NCI-H524 treated with DMSO at 0.1 percent for 48 hours (cell line): ENCODE data around the gene UQCR10.
"Not testable (repeated sequence)": the region's sequence is repeated elsewhere in the genome, so short reads cannot be mapped to it uniquely, and the experiment has no call there.

ENCODE experiments used
- DNase-seq: peaks from one replicate; lab custom pipeline; 2025; lab: John Stamatoyannopoulos, UW

UQCR10 gene

GRCh38 chr22:29737251-29738117 lies 29.7 kb upstream of the UQCR10 start:
- DNase-seq = no peak

GRCh38 chr22:29738118-29738815 lies 28.9 kb upstream of the UQCR10 start:
- DNase-seq = no peak

DNA sequence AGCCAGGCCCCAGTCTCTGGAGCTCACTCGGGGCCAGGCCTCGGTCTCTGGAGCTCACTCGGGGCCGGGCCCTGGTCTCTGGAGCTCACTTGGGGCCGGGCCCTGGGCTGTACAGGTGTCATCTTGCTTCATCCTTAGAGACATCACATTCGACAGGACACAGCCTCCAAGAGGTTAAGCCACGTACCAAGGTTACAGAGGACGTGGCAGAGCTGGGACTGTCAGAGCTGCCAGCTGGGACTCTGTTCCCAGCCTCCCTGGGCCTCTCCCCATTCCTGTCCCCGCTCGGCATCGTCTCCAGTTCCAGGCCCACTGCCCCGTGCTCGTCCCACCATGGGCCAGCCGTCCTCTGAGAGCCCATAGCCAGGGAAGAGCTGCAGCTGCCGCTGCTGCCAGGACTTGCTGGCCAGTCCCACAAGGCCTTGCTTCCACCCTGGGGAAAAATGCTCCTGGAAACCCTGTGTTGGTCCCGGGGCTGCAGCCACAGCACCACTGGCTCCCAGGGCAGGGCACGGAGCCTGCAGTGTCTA lies 27.8 kb upstream of the UQCR10 start:
- no peak for DNase-seq

DNA sequence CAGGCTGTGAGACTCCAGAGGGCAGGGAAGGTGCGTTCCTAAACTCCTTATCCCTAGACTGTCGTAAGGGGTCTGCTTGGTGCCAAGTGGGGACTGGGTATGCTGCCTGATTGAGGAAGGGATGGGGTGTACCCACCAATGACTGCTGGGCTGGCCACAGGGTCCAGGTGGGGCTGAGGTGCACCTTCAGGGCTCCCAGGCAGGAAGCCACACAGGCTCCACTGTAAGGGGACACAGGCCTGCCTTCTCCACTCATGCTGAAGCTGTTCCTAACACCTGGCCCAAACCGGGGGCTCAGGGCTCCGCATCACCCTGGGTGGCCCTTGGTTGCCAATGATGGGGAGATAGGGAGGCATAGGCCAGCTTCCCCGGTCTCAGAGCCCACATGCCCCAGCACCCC lies 27.0 kb upstream of the UQCR10 start:
- no peak for DNase-seq

- DNase-seq = no peak
These were observed 25.2 kb upstream of the UQCR10 start for GRCh38 chr22:29741926-29742325.

DNA sequence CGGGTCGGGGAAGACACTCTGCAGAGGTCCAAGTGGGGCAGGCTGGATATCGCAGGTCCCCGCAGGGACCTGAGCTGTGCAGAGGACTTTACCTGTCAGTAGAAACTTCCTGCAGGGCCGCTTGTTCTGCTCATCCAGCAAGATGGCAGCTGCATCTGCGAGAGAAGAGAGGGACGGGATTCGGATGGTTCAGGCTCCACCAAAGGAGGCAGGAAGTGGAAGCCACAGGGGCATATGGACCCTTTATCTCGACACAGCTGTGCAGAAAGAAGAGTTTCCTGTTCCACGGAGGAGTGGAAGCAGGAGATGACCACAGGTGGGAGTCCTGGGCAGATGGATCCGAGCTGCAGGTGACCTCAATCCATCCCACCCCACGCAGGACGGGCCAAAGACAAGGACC lies 24.8 kb upstream of the UQCR10 start:
- no peak for DNase-seq

DNA sequence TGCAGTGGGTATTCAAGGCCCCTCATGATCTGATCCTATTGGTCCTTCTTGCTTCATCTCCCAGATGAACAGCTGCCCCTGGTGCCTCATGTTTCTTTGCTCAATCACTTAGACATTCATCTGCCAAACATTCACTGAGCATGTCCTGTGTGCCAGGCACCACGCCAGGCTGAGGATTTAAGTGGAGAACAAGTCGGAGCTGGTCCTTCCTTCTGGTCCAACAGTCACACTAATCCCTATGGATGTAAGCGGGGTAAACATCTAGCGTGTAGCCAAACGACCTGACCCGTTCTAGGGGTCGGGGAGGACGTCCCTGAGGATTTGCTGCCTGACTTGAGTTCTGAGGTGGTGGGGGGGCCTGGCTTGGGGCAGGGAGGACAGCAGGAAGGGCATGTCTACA lies 22.3 kb upstream of the UQCR10 start:
- DNase-seq = peak; percentile 92

DNA sequence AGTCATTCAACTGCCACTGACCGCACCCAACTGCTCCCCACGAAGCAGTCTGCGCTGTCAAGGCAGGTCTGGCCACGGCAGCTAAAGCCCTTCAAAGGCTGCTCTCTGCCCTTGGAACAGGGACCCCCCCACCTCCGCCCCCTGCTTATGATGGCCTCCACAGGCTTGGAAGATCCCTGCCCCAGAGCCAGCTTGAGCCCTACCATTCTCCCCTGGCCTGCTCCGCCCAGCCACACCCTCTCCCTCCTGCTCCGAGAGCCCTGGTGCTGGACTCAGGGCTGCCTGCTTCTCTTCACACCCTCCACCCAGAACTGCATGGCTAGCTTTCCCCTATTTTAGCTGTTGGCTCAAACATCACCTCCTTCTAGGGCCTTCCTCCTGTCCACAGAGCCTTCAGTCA lies 19.3 kb upstream of the UQCR10 start:
- no peak for DNase-seq

GRCh38 chr22:29748248-29748893 lies 18.8 kb upstream of the UQCR10 start:
- DNase-seq = no peak

DNA sequence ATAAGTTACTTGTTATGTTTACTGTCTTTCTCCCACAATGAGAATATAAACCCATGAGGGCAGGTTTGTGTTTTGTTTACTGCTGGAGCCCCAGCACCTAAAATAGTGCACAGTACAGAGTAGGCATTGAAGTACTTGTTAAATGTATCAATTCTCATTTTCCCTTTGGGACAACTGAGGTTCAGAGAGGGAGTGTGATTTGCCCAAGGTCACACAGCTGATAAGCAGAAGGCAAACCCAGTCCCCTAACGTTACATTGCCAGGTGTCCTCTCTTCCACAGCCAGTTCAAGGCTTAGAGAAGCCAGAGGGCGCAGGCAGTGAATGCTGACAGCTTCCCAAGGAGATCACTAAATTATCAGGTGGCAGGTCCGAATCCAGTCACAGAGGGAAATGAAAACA lies 17.1 kb upstream of the UQCR10 start:
- no peak for DNase-seq

DNA sequence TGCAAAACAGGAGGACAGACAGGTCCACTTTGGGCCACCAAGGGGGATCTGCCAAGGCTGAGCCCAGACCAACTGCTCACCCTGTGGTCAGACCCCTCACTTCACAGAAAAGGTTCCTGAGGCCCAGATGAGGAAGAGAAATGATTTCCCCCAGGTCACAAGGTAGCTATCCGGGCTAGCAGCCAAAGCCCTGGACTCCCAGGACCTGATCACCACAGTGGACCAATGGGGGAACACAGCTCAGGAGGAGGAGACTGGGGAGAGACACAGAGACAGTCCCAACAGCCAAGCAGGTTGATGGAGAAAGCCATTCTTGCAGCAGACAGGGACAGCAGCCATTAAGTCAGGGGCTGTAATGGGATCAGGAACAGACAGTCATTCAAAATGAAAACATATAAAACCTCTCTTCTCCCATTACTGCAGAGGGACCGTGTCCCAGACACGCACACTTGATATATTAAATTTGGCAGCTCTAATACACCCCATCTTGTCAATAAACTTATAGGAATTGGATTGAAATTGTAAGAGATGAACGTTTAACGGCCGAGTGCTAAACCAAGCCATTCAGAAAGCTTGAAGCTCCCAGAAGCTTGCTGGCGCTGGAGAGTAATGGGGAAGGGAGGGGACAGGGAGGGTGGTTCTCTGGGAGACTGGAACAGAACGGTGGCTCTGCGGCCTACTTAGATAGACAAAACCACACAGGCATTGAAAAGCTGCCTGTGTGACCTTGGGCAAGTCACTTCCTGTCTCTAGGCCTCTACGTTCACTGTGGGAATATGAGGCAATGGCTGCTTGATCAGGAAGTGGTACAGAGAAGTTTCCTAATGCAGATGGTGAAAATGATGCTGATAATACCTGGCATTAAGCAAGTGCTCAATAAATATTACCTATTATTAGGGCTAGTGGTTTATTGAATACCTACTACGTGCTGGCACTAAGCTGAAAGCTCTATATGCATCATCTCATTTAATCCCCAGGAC lies 16.3 kb upstream of the UQCR10 start:
- DNase-seq = no peak

- DNase-seq = no peak
These were observed 15.5 kb upstream of the UQCR10 start for GRCh38 chr22:29751669-29752068.

DNA sequence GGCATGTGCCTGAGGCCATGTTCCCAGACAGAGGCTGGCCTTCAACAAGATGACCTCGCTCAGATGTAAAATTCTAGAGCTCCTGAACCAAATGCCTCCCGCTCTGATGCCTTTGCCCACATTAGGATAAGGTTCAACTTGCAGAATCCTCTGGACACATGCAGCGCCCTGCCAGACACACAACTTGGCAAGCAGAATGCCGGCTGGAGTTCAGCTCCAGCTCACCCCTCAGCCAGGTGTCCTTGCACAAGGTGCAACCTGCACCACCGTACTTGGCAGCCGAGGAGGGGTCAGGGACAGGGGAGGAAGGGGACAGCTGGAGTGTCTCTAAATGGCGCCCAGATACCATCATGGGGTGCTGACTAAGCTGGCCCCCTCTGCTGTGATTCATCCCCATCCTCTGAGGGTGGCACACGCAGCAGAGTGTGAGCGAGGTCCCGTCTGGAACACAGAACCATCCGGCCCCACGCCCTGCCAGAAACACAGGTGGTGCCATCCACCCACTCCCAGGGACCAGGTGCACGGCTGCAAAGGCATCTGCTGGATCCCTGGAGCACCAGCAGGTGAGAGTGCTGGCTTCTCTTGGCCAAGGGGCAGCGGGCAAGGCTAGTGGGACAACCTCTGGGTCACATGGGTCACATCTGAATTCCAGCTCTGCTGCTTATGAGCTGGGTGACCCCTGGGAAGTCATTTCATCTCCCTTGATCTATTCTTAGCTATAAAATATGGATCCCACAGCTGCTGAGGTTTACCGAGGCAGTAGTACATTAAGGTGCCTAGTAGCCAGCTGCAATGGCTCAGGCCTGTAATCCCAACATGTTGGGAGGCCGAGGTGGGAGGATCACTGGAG lies 13.1 kb upstream of the UQCR10 start:
- no peak for DNase-seq

DNA sequence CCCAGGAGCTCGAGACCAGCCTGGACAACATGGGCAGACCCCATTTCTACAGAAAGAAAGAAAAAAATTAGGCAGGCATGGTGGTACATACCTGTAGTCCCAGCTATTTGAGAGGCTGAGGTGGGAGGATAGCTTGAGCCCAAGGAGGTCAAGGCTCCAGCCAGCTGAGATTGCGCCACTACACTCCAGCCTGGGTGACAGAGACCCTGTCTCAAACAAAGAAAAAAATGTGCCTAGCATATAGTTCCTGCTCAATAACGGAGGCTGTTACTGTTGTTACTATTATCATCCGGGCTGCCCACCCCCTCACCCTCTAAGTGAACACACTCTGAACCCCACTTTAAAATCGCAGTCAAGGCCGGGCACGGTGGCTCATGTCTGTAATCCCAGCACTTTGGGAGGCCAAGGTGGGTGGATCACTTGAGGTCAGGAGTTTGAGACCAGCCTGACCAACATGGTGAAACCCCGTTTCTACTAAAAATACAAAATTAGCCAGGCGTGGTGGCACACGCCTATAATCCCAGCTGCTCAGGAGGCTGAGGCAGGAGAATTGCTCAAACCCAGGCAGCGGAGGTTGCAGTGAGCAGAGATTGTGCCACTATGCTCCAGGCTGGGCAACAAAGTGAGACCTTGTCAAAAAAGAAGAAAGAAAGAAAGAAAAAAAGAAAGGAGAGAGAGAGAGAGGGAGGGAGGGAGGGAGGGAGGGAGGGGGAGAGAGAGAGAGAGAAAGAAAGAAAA lies 12.3 kb upstream of the UQCR10 start:
- DNase-seq = not testable (repeated sequence)

DNA sequence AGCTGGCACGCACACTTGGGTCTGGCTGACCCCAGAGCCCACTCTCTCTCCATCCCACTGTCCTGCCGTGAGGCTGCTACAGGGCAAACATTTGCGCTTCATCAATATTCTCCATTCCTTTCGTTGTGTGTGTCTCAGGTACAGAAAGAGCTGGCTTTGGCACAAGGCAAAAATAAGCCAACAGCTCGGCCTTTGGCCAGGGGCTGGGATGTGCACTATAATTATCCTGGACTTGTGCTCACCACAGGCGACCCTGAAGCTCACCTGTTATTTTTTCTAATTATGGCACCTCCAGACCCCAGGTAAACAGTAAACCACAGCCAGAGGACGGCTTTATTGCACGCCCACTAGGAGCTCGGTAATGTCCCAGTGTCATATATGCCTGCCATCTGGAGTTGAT lies 11.3 kb upstream of the UQCR10 start:
- no peak for DNase-seq

DNA sequence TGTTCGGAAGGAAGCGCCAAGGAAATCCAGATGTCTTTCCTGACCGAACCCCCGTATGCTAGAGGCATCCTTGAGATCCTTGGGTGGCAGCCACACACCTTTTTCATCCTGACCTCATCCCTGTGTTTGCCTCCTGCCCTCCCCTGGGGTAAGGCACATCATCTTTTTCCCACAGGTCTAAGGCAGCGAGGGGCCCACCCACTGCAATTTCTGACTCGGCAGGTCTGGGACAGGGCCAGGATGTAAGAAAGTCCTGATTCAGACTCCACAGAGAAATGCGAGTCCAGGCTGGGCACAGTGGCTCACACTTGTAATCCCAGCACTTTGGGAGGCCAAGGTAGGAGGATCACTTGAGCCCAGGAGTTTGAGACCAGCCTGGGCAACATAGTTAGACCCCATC lies 10.8 kb upstream of the UQCR10 start:
- no peak for DNase-seq

DNA sequence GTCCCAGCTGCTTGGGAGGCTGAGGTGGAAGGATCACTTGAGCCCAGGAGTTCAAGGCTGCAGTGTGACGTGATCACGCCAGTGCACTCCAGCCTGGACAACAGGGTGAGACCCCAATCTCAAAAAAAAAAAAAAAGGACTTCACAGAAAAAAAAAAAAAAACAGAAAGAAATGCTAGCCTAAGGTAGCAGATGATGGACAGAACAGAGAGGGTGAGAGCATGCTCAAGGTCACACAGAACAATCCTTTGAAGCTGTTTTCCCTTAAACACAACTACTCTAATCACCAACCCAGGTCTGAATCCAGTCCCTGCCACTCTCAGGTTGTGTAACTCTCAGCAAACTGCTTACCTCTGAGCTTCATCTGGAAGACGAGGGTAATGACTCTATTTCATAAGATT lies 10.1 kb upstream of the UQCR10 start:
- DNase-seq = no peak

DNA sequence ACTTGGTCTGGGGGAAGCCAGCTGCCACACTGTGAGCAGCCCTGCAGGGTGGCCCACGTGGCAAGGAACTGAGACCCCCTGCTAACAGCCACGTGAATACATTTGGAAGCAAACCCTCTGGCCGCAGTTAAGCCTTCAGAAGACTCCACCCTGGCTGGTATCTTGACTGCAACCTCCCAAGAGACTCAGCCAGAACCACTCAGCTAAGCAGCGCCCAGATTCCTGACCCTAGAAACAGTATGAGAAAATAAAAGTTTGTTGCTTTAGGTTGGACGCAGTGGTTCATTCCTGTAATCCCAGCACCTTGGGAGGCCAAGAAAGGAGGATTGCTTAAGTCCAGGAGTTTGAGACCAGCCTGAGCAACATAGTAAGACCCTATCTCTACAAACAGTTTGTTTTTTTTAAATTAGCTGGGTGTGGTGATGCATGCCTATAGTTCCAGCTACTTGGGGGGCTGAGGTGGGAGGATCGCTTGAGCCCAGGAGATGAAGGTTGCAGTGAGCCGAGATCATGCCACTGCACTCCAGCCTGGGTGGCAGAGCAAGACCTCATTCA lies 9.0 kb upstream of the UQCR10 start:
- DNase-seq = no peak

- no peak for DNase-seq
These were observed 8.2 kb upstream of the UQCR10 start for GRCh38 chr22:29758959-29759358.

DNA sequence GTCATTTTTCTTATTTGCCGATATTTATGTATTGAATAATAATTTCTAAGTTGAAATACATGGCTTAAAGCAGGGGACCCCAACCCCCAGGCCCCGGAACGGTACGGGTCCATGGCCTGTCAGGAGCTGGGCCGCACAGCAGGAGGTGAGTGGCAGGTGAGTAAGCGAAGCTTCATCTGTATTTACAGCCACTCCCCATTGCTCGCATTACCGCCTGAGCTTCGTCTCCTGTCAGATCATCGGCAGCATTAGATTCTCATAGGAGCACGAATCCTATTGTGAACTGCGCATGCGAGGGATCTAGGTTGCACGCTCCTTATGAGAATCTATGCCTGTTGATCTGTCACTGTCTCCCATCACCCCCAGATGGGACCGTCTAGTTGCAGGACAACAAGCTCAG lies 4.9 kb upstream of the UQCR10 start:
- DNase-seq = no peak
